CD14-positive monocyte (primary cell): ENCODE results near the gene RNF180. TPM values are rescaled to one million over a fixed set of nuclear protein-coding genes. Genes with fewer than 3 reads are reported as not detected.

ENCODE experiments used
- DNase-seq, 3 donors: peaks; one replicate each; pipeline ENCODE4 v3.0.0-alpha.2; 2011 to 2022
- H2AFZ ChIP-seq: 2 replicates; pipeline ENCODE4 v1.6.0; 2012; ENCODE audit warnings: mild to moderate bottlenecking, low read depth, low read length, inconsistent platforms; ENCODE audit not compliant: insufficient read depth, poor library complexity, severe bottlenecking
- H3K27ac ChIP-seq, 2 donors: 1 replicate in 1 of 2; 2 replicates in 1 of 2; pipeline ENCODE4 v1.5.1; 2012 to 2013; ENCODE audit warnings: low read length in 2 of 2, control low read depth in 1 of 2, inconsistent platforms in 1 of 2, low read depth in 1 of 2, mild to moderate bottlenecking in 1 of 2
- H3K27me3 ChIP-seq, 2 donors: one replicate each; pipeline versions ENCODE4 v1.6.0 to v1.6.1; 2011 to 2013; ENCODE audit warnings: low read length in 2 of 2; ENCODE audit not compliant: control insufficient read depth in 2 of 2, insufficient read depth in 2 of 2
- H3K36me3 ChIP-seq, 2 donors: replicated peaks in 1 of 2; 1 replicate in 1 of 2; 2 replicates in 1 of 2; pipeline versions ENCODE4 v1.5.1 to v1.6.1; 2012 to 2013; ENCODE audit warnings: low read length in 2 of 2, control low read depth in 1 of 2, inconsistent platforms in 1 of 2, mild to moderate bottlenecking in 1 of 2; ENCODE audit not compliant: insufficient read depth in 2 of 2, control insufficient read depth in 1 of 2
- H3K4me1 ChIP-seq, 2 donors: 1 replicate in 1 of 2; 2 replicates in 1 of 2; pipeline versions ENCODE4 v1.5.1 to v1.6.1; 2012 to 2013; ENCODE audit warnings: low read length in 2 of 2, control low read depth in 1 of 2, inconsistent platforms in 1 of 2, mild to moderate bottlenecking in 1 of 2, moderate library complexity in 1 of 2; ENCODE audit not compliant: insufficient read depth in 2 of 2, control insufficient read depth in 1 of 2
- H3K4me2 ChIP-seq: replicated peaks from 2 replicates; pipeline ENCODE3; 2012; ENCODE audit warnings: low read length, moderate library complexity, mild to moderate bottlenecking; ENCODE audit not compliant: poor library complexity, severe bottlenecking; ENCODE audit errors: extremely low read depth
- H3K4me3 ChIP-seq, 3 experiments: fragments of 200-600 bp in 1 of 3; sonication (generic) in 1 of 3; replicated peaks in 1 of 3; 1 replicate in 2 of 3; 2 replicates in 1 of 3; pipeline ENCODE4 v1.5.1; 2011 to 2013; ENCODE audit warnings: low read length in 3 of 3, mild to moderate bottlenecking in 3 of 3, control low read depth in 2 of 3, low read depth in 2 of 3, inconsistent platforms in 1 of 3, moderate library complexity in 1 of 3
- H3K79me2 ChIP-seq: 2 replicates; pipeline ENCODE4 v1.6.0; 2012; ENCODE audit warnings: mild to moderate bottlenecking, control low read depth, inconsistent platforms, low read length, moderate library complexity; ENCODE audit not compliant: insufficient read depth
- H3K9ac ChIP-seq: 2 replicates; pipeline ENCODE4 v1.6.0; 2017; ENCODE audit warnings: low read length, mild to moderate bottlenecking; ENCODE audit not compliant: insufficient read depth, poor library complexity, severe bottlenecking
- H3K9me3 ChIP-seq, 2 donors: replicated peaks in 1 of 2; 1 replicate in 1 of 2; 2 replicates in 1 of 2; pipeline versions ENCODE4 v1.5.1 to v1.6.1; 2012 to 2013; ENCODE audit warnings: low read length in 2 of 2, control low read depth in 1 of 2; ENCODE audit not compliant: control insufficient read depth in 1 of 2, insufficient read depth in 1 of 2
- H4K20me1 ChIP-seq: 2 replicates; pipeline ENCODE4 v1.6.0; 2012; ENCODE audit warnings: mild to moderate bottlenecking, low read length, control low read depth, moderate library complexity; ENCODE audit not compliant: insufficient read depth
- H3K27ac Mint-ChIP-seq, 7 donors: one replicate each; pipeline ENCODE4 v1.8.0; 2020; ENCODE audit warnings: mild to moderate bottlenecking in 7 of 7, mixed read lengths in 7 of 7, moderate library complexity in 6 of 7, inconsistent platforms in 2 of 7
- H3K27me3 Mint-ChIP-seq, 3 donors: one replicate each; pipeline ENCODE4 v1.8.0; 2021 to 2022; ENCODE audit warnings: low read depth in 3 of 3, mild to moderate bottlenecking in 3 of 3, mixed read lengths in 3 of 3, moderate library complexity in 3 of 3, inconsistent platforms in 1 of 3
- H3K36me3 Mint-ChIP-seq, 2 donors: one replicate each; pipeline ENCODE4 v1.8.0; 2020; ENCODE audit warnings: mixed read lengths in 2 of 2, inconsistent platforms in 1 of 2, mild to moderate bottlenecking in 1 of 2
- H3K4me1 Mint-ChIP-seq: one replicate; pipeline ENCODE4 v1.8.0; 2020; ENCODE audit warnings: mild to moderate bottlenecking, mixed read lengths
- H3K4me3 Mint-ChIP-seq, 2 donors: one replicate each; pipeline ENCODE4 v1.8.0; 2020; ENCODE audit warnings: mild to moderate bottlenecking in 2 of 2, mixed read lengths in 2 of 2, moderate library complexity in 1 of 2
- H3K9me3 Mint-ChIP-seq, 7 donors: one replicate each; pipeline ENCODE4 v1.8.0; 2020 to 2022; ENCODE audit warnings: mixed read lengths in 7 of 7, mild to moderate bottlenecking in 6 of 7, moderate library complexity in 6 of 7, inconsistent platforms in 2 of 7
- CTCF ChIP-seq: fragments of 200-600 bp; IDR thresholded peaks from one replicate; pipeline ENCODE4 v1.8.0; 2022; ENCODE audit warnings: antibody characterized with exemption, mild to moderate bottlenecking
- WGBS: methylation state at CpG from one replicate; pipeline ENCODE4 v1.1.5; 2013; ENCODE audit warnings: missing lambda C conversion rate; ENCODE audit not compliant: insufficient coverage; 5-methylcytosine and 5-hydroxymethylcytosine counted together
- intact Hi-C, 2 donors: fragments of 100-400 bp; cut with micrococcal nuclease; formaldehyde crosslinking; loops; one replicate each; pipeline versions ENCODE4 v1.15.0 to v1.15.1; 2023
- polyA plus RNA-seq, 3 donors: library from polyadenylated mRNA; depleted of rRNA in 1 of 3; unstranded in 2 of 3; stranded (reverse) in 1 of 3; fragments of 300-500 nt in 2 of 3; fragments of >200 nt in 1 of 3; fragmentation: Illumina TruSeq in 2 of 3; gene quantifications; 1 replicate in 2 of 3; 2 replicates in 1 of 3; pipeline ENCODE4 v1.2.3, GENCODE V29; 2012 to 2021

Gene RNF180
- polyA plus RNA-seq, 3 donors, result not detected

DNA sequence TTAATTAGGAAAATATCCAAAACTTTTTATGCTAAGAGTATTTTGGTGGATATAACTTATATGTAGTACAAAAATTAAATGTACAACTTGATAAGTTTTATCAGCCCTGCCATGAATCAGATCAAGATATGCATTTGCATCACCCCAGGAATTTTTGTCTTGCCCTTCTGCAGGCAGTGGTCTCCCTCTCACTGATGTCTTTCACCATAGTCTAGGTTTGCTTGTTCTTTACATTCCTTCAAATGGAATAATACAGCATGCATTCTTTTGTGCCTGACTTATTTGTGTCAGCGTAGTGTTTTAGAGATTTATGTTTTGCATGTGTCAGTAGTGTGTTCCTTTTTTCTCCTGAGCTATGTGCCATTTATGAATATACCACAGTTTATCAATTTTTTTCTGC lies 36.4 kb downstream of the RNF180 start:
- Mint-ChIP-seq H3K4me3 (no peak overlapping the region), H3K36me3 (no peaks in the 10 kb centered on the region), H3K4me1 (no peaks in the 10 kb centered on the region), H3K27me3 (no peaks in the 10 kb centered on the region), H3K9me3 (peaks cover 0 to 4% (median 0%) of the 10 kb centered on the region in 7 donors), H3K27ac (no peak overlapping the region)
- H3K4me1 ChIP-seq, result no peaks in the 10 kb centered on the region
- H3K36me3 ChIP-seq, result no peaks in the 10 kb centered on the region
- no peak overlapping the region for H3K4me3 ChIP-seq
- no peak for DNase-seq
- no peak overlapping the region for H3K9ac ChIP-seq
- H3K4me2 ChIP-seq, result no peak overlapping the region
- no peaks in the 10 kb centered on the region for H3K9me3 ChIP-seq
- no peak for TF ChIP-seq CTCF
- no peak overlapping the region for H3K27ac ChIP-seq
- intact Hi-C loops, result no loop called here
- no peaks in the 10 kb centered on the region for H3K79me2 ChIP-seq
- H2AFZ ChIP-seq, result no peak overlapping the region
- H3K27me3 ChIP-seq, result no peaks in the 10 kb centered on the region
- no peaks in the 10 kb centered on the region for H4K20me1 ChIP-seq
- no CpG with 5 or more reads among the region's 1 CpG for WGBS

GRCh38 chr5:64206653-64207052 lies 41.0 kb downstream of the RNF180 start:
- Histone ChIP-seq H3K36me3 (no peaks in the 10 kb centered on the region), H4K20me1 (no peaks in the 10 kb centered on the region), H3K4me1 (no peaks in the 10 kb centered on the region), H3K27ac (no peak overlapping the region), H3K79me2 (no peaks in the 10 kb centered on the region), H3K9me3 (no peaks in the 10 kb centered on the region), H2AFZ (no peak overlapping the region), H3K4me2 (no peak overlapping the region), H3K27me3 (no peaks in the 10 kb centered on the region), H3K4me3 (no peak overlapping the region), H3K9ac (no peak overlapping the region)
- H3K27me3 Mint-ChIP-seq, result peaks cover 0 to 6% (median 0%) of the 10 kb centered on the region in 3 donors
- H3K4me1 Mint-ChIP-seq, result no peaks in the 10 kb centered on the region
- no peak overlapping the region for H3K4me3 Mint-ChIP-seq
- no peak for DNase-seq
- intact Hi-C loops, result no loop called here
- no peak for TF ChIP-seq CTCF
- no peaks in the 10 kb centered on the region for H3K9me3 Mint-ChIP-seq
- no peaks in the 10 kb centered on the region for H3K36me3 Mint-ChIP-seq
- WGBS, result no CpG with 5 or more reads among the region's 2 CpGs
- H3K27ac Mint-ChIP-seq, result no peak overlapping the region
